Measurements from ENCODE around the gene SLC1A2.

DNA sequence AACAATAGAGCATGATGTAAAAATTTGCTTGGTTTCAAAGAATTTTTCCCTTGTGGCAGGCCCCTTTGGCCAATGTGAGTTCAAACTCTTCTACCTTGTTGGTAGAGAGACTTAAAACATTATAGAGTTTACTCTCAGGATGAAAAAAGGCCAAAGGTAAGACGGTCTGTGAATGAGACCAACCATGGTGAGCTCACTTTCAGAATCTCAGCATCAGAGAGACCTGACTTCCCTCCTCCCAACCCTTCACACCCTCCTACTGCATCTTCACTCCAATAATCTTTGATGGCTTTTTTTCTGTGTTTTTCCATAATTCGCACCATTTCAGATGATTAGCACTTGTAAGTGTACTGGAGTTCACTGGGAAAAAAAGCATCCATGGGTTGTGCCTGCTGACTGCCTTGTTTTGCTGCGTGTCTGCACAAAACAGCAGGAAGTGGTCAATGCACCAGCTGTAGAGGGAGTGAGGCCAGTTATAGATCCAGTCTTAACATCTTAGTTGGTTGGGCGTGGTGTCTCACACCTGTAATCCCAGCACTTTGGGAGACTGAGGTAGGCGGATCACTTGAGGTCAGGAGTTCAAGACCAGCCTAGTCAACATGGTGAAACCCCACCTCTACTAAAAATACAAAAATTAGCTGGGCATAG, 64.1 kb downstream of the SLC1A2 start:
- TF ChIP-seq SP1 (IDR thresholded peaks at IDR 0.05) (no peak), TARDBP (IDR thresholded peaks at IDR 0.05) (no peak), ZNF384 (IDR thresholded peaks at IDR 0.05) (no peak), ARNT (IDR thresholded peaks at IDR 0.05) (no peak), FOXK2 (IDR thresholded peaks at IDR 0.05) (no peak), CTBP1 (IDR thresholded peaks at IDR 0.05; ENCODE audit: borderline replicate concordance) (no peak), FOXM1 (IDR thresholded peaks at IDR 0.05; ENCODE audit: borderline replicate concordance) (no peak), SUZ12 (IDR thresholded peaks at IDR 0.05) (no peak)

Data from HEK293T (cell line).